H1 (cell line): ENCODE data around the gene MTCH1. TPM values are rescaled to one million over a fixed set of nuclear protein-coding genes. Genes with fewer than 3 reads are reported as not detected.

Experiments used
- CTCF ChIA-PET: fragments of 300-600 bp; sonication (Branson Sonifier 250); formaldehyde crosslinking; loops from one replicate; lab custom pipeline; 2021; ENCODE audit not compliant: partially characterized antibody; lab: Charles Lee
- POLR2A ChIA-PET: fragments of 300-600 bp; sonication (Branson Sonifier 250); formaldehyde crosslinking; loops from one replicate; lab custom pipeline; 2021; ENCODE audit warnings: inconsistent platforms; ENCODE audit not compliant: partially characterized antibody; lab: Charles Lee
- DNase-seq, 2 experiments: peaks; one replicate each; pipeline versions ENCODE4 v3.0.0 to v3.0.0-alpha.2; 2010 to 2022; ENCODE audit warnings: low spot score in 2 of 2, low read depth in 1 of 2, mixed read lengths in 1 of 2
- FAIRE-seq: peaks from 2 replicates; lab custom pipeline; 2011; peaks lifted over from hg19 to GRCh38; lab: Jason Lieb, UNC
- H2AFZ ChIP-seq: 2 replicates; pipeline ENCODE4 v1.8.1; 2012; ENCODE audit warnings: low read length, inconsistent platforms
- H2AK5ac ChIP-seq: 2 replicates; pipeline ENCODE4 v1.6.1; 2013; ENCODE audit warnings: low read depth, low read length
- H2BK120ac ChIP-seq: replicated peaks from 2 replicates; pipeline ENCODE3; 2013; ENCODE audit warnings: low read depth, low read length, inconsistent platforms
- H2BK12ac ChIP-seq: 2 replicates; pipeline ENCODE4 v1.6.1; 2013; ENCODE audit warnings: low read depth, low read length
- H2BK15ac ChIP-seq: 2 replicates; pipeline ENCODE4 v1.6.1; 2013; ENCODE audit warnings: low read length
- H2BK20ac ChIP-seq: 2 replicates; pipeline ENCODE4 v1.6.1; 2013; ENCODE audit warnings: low read length
- H2BK5ac ChIP-seq: 2 replicates; pipeline ENCODE4 v1.6.1; 2013; ENCODE audit warnings: low read depth, low read length
- H3K14ac ChIP-seq: 2 replicates; pipeline ENCODE4 v1.6.1; 2013; ENCODE audit warnings: inconsistent platforms; ENCODE audit not compliant: insufficient read length
- H3K18ac ChIP-seq: 2 replicates; pipeline ENCODE4 v1.6.1; 2013; ENCODE audit warnings: low read length; ENCODE audit errors: extremely low read depth
- H3K23ac ChIP-seq: 2 replicates; pipeline ENCODE4 v1.6.1; 2013; ENCODE audit warnings: inconsistent platforms; ENCODE audit not compliant: insufficient read length
- H3K23me2 ChIP-seq: 2 replicates; pipeline ENCODE4 v1.6.1; 2013; ENCODE audit warnings: low read depth, low read length
- H3K27ac ChIP-seq: 2 replicates; pipeline ENCODE4 v1.6.1; 2011; ENCODE audit warnings: low read depth, low read length, inconsistent platforms
- H3K27me3 ChIP-seq, 4 experiments: replicated peaks in 1 of 4; 1 replicate in 1 of 4; 2 replicates in 3 of 4; pipeline versions ENCODE4 v1.6.1 to v1.8.1; 2011 to 2013; ENCODE audit warnings: low read length in 3 of 4, mild to moderate bottlenecking in 3 of 4, inconsistent platforms in 2 of 4, mixed read lengths in 2 of 4, moderate library complexity in 1 of 4; ENCODE audit not compliant: control insufficient read depth in 3 of 4, insufficient read depth in 3 of 4; ENCODE audit errors: extremely low read depth in 1 of 4
- H3K36me3 ChIP-seq, 4 experiments: 2 replicates each; pipeline versions ENCODE4 v1.6.1 to v1.8.1; 2011 to 2013; ENCODE audit warnings: mild to moderate bottlenecking in 4 of 4, low read length in 3 of 4, moderate library complexity in 2 of 4, control low read depth in 1 of 4, inconsistent platforms in 1 of 4; ENCODE audit not compliant: insufficient read depth in 4 of 4, control insufficient read depth in 2 of 4
- H3K4ac ChIP-seq: replicated peaks from 2 replicates; pipeline ENCODE3; 2013; ENCODE audit warnings: low read length, low read depth, mixed read lengths, inconsistent platforms; ENCODE audit not compliant: insufficient read length
- H3K4me1 ChIP-seq, 4 experiments: replicated peaks in 1 of 4; 1 replicate in 1 of 4; 2 replicates in 3 of 4; pipeline versions ENCODE4 v1.6.1 to v1.8.1; 2011 to 2013; ENCODE audit warnings: low read length in 3 of 4, inconsistent platforms in 2 of 4, mixed read lengths in 1 of 4; ENCODE audit not compliant: insufficient read depth in 4 of 4, control insufficient read depth in 3 of 4
- H3K4me2 ChIP-seq, 2 experiments: 2 replicates each; pipeline versions ENCODE4 v1.6.1 to v1.8.1; 2011 to 2013; ENCODE audit warnings: low read depth in 2 of 2, low read length in 2 of 2, control low read depth in 1 of 2, inconsistent platforms in 1 of 2, mild to moderate bottlenecking in 1 of 2; ENCODE audit not compliant: insufficient read depth in 1 of 2
- H3K4me3 ChIP-seq, 4 experiments: fragments of 200-600, 300-600 bp in 1 of 4; sonication (generic), shearing (Covaris generic), sonication (Bioruptor Twin) in 1 of 4; 2 replicates each; pipeline versions ENCODE4 v1.5.1 to v1.8.1; 2011 to 2016; ENCODE audit warnings: low read length in 4 of 4, low read depth in 3 of 4, control low read depth in 2 of 4, inconsistent platforms in 2 of 4, mild to moderate bottlenecking in 2 of 4, mixed read lengths in 1 of 4, moderate library complexity in 1 of 4; ENCODE audit not compliant: insufficient read depth in 2 of 4; ENCODE audit errors: extremely low read depth in 1 of 4
- H3K56ac ChIP-seq: replicated peaks from 2 replicates; pipeline ENCODE3; 2013; ENCODE audit warnings: low read depth, mild to moderate bottlenecking, mixed read lengths, low read length, inconsistent platforms; ENCODE audit not compliant: insufficient read length
- H3K79me1 ChIP-seq: 2 replicates; pipeline ENCODE4 v1.6.1; 2013; ENCODE audit warnings: low read depth, low read length, control low read depth
- H3K79me2 ChIP-seq, 2 experiments: 2 replicates each; pipeline versions ENCODE4 v1.6.1 to v1.8.1; 2012 to 2013; ENCODE audit warnings: low read length in 2 of 2, mild to moderate bottlenecking in 2 of 2, inconsistent platforms in 1 of 2; ENCODE audit not compliant: insufficient read depth in 2 of 2, control insufficient read depth in 1 of 2
- H3K9ac ChIP-seq, 4 experiments: replicated peaks in 1 of 4; 1 replicate in 1 of 4; 2 replicates in 3 of 4; pipeline versions ENCODE4 v1.6.1 to v1.8.1; 2011 to 2013; ENCODE audit warnings: low read depth in 3 of 4, low read length in 3 of 4, control low read depth in 2 of 4, mild to moderate bottlenecking in 2 of 4, moderate library complexity in 2 of 4, inconsistent platforms in 1 of 4; ENCODE audit errors: extremely low read depth in 1 of 4
- H3K9me3 ChIP-seq, 2 experiments: 2 replicates each; pipeline versions ENCODE4 v1.6.1 to v1.8.1; 2012 to 2013; ENCODE audit warnings: mild to moderate bottlenecking in 2 of 2, moderate library complexity in 2 of 2, control low read depth in 1 of 2, inconsistent platforms in 1 of 2, low read depth in 1 of 2, low read length in 1 of 2, mixed read lengths in 1 of 2; ENCODE audit not compliant: insufficient read depth in 2 of 2
- H4K20me1 ChIP-seq, 2 experiments: replicated peaks in 1 of 2; 2 replicates each; pipeline versions ENCODE3 to v1.8.1; 2011 to 2013; ENCODE audit warnings: inconsistent platforms in 2 of 2, low read length in 2 of 2, mild to moderate bottlenecking in 1 of 2; ENCODE audit not compliant: insufficient read depth in 2 of 2, control insufficient read depth in 1 of 2
- H4K5ac ChIP-seq: 2 replicates; pipeline ENCODE4 v1.6.1; 2013; ENCODE audit warnings: low read length, low read depth, mixed read lengths, inconsistent platforms; ENCODE audit not compliant: insufficient read length
- H4K8ac ChIP-seq: 2 replicates; pipeline ENCODE4 v1.8.0; 2013; ENCODE audit warnings: mild to moderate bottlenecking, moderate library complexity, low read length, inconsistent platforms; ENCODE audit not compliant: insufficient read depth; ENCODE audit errors: extremely low read depth
- H4K91ac ChIP-seq: replicated peaks from 2 replicates; pipeline ENCODE3; 2013; ENCODE audit warnings: low read length, mixed read lengths, inconsistent platforms; ENCODE audit not compliant: insufficient read length
- ASH2L ChIP-seq: fragments of 200-600, 300-600 bp; sonication (generic); IDR thresholded peaks from one replicate; pipeline ENCODE4 v1.7.1; 2017; ENCODE audit warnings: low read length
- KDM5A ChIP-seq: fragments of 200-600 bp; IDR thresholded peaks from 2 replicates; pipeline ENCODE4 v1.7.1; 2012; ENCODE audit warnings: mild to moderate bottlenecking, low read length, inconsistent platforms, mixed read lengths
- POLR2AphosphoS5 ChIP-seq: IDR thresholded peaks from 2 replicates; pipeline ENCODE4 v1.6.1; 2011; ENCODE audit warnings: low read depth, low read length
- SIN3A ChIP-seq, 2 experiments: IDR thresholded peaks in 1 of 2; conservative IDR thresholded peaks in 1 of 2; 2 replicates each; pipeline ENCODE4 v1.6.1; 2011 to 2012; ENCODE audit warnings: low read length in 2 of 2, improper control_type of control experiment in 1 of 2, low read depth in 1 of 2, mild to moderate bottlenecking in 1 of 2
- WGBS, 2 experiments: shearing (Covaris generic) in 1 of 2; methylation state at CpG; one replicate each; pipeline versions ENCODE4 v1.1.6 to v1.1.7; 2013 to 2015; ENCODE audit warnings: low lambda C conversion rate in 2 of 2, mixed read lengths in 2 of 2, inconsistent platforms in 1 of 2, low coverage in 1 of 2, missing lambda C conversion rate in 1 of 2; ENCODE audit not compliant: insufficient replicate concordance in 2 of 2, insufficient coverage in 1 of 2, insufficient read length in 1 of 2; ENCODE audit errors: extremely low coverage in 1 of 2, missing lambda C conversion rate in 1 of 2; 5-methylcytosine and 5-hydroxymethylcytosine counted together
- polyA plus RNA-seq, 7 experiments: library from polyadenylated mRNA; depleted of rRNA in 3 of 7; stranded (reverse) in 5 of 7; unstranded in 2 of 7; fragments of >200 nt in 5 of 7; fragments of 200-250 nt in 2 of 7; gene quantifications; 1 replicate in 5 of 7; 2 replicates in 1 of 7; 4 replicates in 1 of 7; pipeline versions ENCODE4 v1.2.1 to v1.2.3, GENCODE V29; 2011 to 2013; ENCODE audit warnings: missing spikeins in 2 of 7, mixed read lengths in 2 of 7
- total RNA-seq: library from RNA; stranded (reverse); fragmentation: NEBNext Ultra II Directional; extraction: Animal tissue kit (Norgen Biotek cat#: 25700); gene quantifications from 2 replicates; pipeline ENCODE4 v1.2.1, GENCODE V29; 2021
- TF ChIP-seq, protein P1 (sequence below): IDR thresholded peaks from 2 replicates; pipeline ENCODE4 v1.6.1; 2012; ENCODE audit warnings: inconsistent platforms

The MTCH1 gene
- total and polyA plus RNA-seq, 2 of the 8 experiments (the other 6 are each of a cell fraction or from before 2014, with no cell fraction given) = 169 to 214 TPM

DNA sequence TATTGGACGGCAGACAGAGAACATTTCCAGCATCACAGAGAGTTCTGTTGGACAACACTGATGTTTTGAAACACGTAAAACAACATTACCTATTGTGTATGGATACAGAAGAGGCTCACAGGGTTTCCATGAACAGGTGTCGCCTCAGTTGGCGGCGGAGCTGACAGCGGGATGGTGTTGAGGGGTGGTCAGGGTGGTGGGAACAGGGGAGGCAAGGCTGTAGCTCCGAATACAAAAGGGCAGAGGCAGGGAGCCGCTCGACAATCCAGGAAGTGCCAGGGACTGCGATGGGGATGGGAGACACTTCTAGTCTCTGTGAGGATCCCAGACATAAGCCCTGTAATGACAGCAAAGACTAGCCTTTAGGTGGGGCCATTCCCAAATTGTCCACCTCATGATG, 46.0 kb downstream of the MTCH1 start:
- no peak overlapping the region for H3K18ac ChIP-seq
- H3K9ac ChIP-seq = no peak overlapping the region
- no peaks in the 10 kb centered on the region for H3K9me3 ChIP-seq
- H4K20me1 ChIP-seq = no peaks in the 10 kb centered on the region
- no peak overlapping the region for H2BK12ac ChIP-seq
- no peak overlapping the region for H2BK120ac ChIP-seq
- no peak overlapping the region for H2AFZ ChIP-seq
- no peak overlapping the region for H3K14ac ChIP-seq
- H3K27ac ChIP-seq = no peak overlapping the region
- no peak overlapping the region for H2AK5ac ChIP-seq
- ChIA-PET CTCF (interaction anchor here (0.9 to 1.2 kb wide), 3 partner anchors 14 to 174 kb away, joined by 3 to 4 read pairs (median 3); partner anchors contain the start of gene PI16), POLR2A (no interaction called here)
- no peak overlapping the region for H3K4ac ChIP-seq
- H3K79me2 ChIP-seq = no peaks in the 10 kb centered on the region
- no peak overlapping the region for H2BK5ac ChIP-seq
- no peak overlapping the region for H4K91ac ChIP-seq
- TF ChIP-seq, protein P1, sequence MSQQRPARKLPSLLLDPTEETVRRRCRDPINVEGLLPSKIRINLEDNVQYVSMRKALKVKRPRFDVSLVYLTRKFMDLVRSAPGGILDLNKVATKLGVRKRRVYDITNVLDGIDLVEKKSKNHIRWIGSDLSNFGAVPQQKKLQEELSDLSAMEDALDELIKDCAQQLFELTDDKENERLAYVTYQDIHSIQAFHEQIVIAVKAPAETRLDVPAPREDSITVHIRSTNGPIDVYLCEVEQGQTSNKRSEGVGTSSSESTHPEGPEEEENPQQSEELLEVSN = no peak
- TF ChIP-seq SIN3A (conservative IDR thresholded peaks at IDR 0.05 in 1 of 2, IDR thresholded peaks at IDR 0.05 in 1 of 2; ENCODE audit: low read depth in 1 of 2, low read length in 2 of 2) (no peak), ASH2L (no peak), KDM5A (no peak), POLR2AphosphoS5 (no peak)
- H3K23me2 ChIP-seq = no peaks in the 10 kb centered on the region
- DNase-seq (no peak), FAIRE-seq (no peak)
- no peak overlapping the region for H2BK15ac ChIP-seq
- H3K4me3 ChIP-seq = no peak overlapping the region
- no peak overlapping the region for H3K56ac ChIP-seq
- H3K27me3 ChIP-seq = no peaks in the 10 kb centered on the region
- H3K4me2 ChIP-seq = no peak overlapping the region
- 90% methylated on average over 9 of the region's 10 CpGs; no CpG with 5 or more reads in 1 of the 2 experiments for WGBS, 2 experiments
- no peak overlapping the region for H4K5ac ChIP-seq
- H2BK20ac ChIP-seq = no peak overlapping the region
- H3K79me1 ChIP-seq = no peaks in the 10 kb centered on the region
- no peak overlapping the region for H4K8ac ChIP-seq
- no peaks in the 10 kb centered on the region for H3K36me3 ChIP-seq
- H3K23ac ChIP-seq = no peak overlapping the region
- no peaks in the 10 kb centered on the region for H3K4me1 ChIP-seq
